Caco-2 (cell line): Measurements from ENCODE around the gene SSB. TPM values are rescaled to one million over a fixed set of nuclear protein-coding genes. Genes with fewer than 3 reads are reported as not detected.

Source experiments
- BruUV-seq: library from RNA; stranded (reverse); fragments of 400-500 nt; replicated peaks from 2 replicates; lab custom pipeline; 2021; lab: Mats Ljungman, UMichigan
- CTCF ChIA-PET: fragments of 300-600 bp; sonication (Branson Sonifier 250); formaldehyde crosslinking; loops from one replicate; lab custom pipeline; 2022; ENCODE audit warnings: antibody characterized with exemption; lab: Charles Lee
- POLR2A ChIA-PET: fragments of 300-600 bp; sonication (Branson Sonifier 250); formaldehyde crosslinking; loops from one replicate; lab custom pipeline; 2022; ENCODE audit warnings: antibody characterized with exemption; lab: Charles Lee
- DNase-seq, 2 experiments: peaks; one replicate each; pipeline versions ENCODE4 v3.0.0 to v3.0.0-alpha.2; 2020 to 2022
- H3K27me3 ChIP-seq: replicated peaks from 2 replicates; pipeline ENCODE4 v1.6.0; 2011; ENCODE audit warnings: low read length; ENCODE audit not compliant: control insufficient read depth, insufficient read depth
- H3K36me3 ChIP-seq: 2 replicates; pipeline ENCODE4 v1.5.1; 2011; ENCODE audit warnings: low read length; ENCODE audit not compliant: control insufficient read depth, insufficient read depth
- H3K4me1 ChIP-seq: fragments of 250-450 bp; sonication (Bioruptor Pico); 2 replicates; pipeline ENCODE4 v1.5.1; 2020; ENCODE audit warnings: mild to moderate bottlenecking
- H3K4me3 ChIP-seq: 2 replicates; pipeline ENCODE4 v1.5.1; 2011; ENCODE audit warnings: low read depth, mild to moderate bottlenecking, control low read depth, low read length
- H3K9me3 ChIP-seq: fragments of 250-450 bp; sonication (Bioruptor Pico); 2 replicates; pipeline ENCODE4 v1.5.1; 2020; ENCODE audit warnings: mild to moderate bottlenecking, moderate library complexity
- H3K27ac Mint-ChIP-seq: one replicate; pipeline ENCODE4 v1.8.0; 2022; ENCODE audit warnings: mixed read lengths; ENCODE audit not compliant: unreplicated experiment
- H3K27me3 Mint-ChIP-seq: one replicate; pipeline ENCODE4 v1.8.0; 2022; ENCODE audit warnings: mixed read lengths; ENCODE audit not compliant: insufficient read depth, unreplicated experiment
- H3K36me3 Mint-ChIP-seq: one replicate; pipeline ENCODE4 v1.8.0; 2022; ENCODE audit warnings: mild to moderate bottlenecking, mixed read lengths; ENCODE audit not compliant: insufficient read depth, unreplicated experiment
- H3K4me1 Mint-ChIP-seq: one replicate; pipeline ENCODE4 v1.8.0; 2022; ENCODE audit warnings: low read depth, mixed read lengths; ENCODE audit not compliant: unreplicated experiment
- H3K4me3 Mint-ChIP-seq: one replicate; pipeline ENCODE4 v1.8.0; 2022; ENCODE audit warnings: mild to moderate bottlenecking, moderate library complexity, mixed read lengths; ENCODE audit not compliant: unreplicated experiment
- H3K9me3 Mint-ChIP-seq: one replicate; pipeline ENCODE4 v1.8.0; 2022; ENCODE audit warnings: mixed read lengths; ENCODE audit not compliant: unreplicated experiment
- intact Hi-C: fragments of 100-400 bp; cut with micrococcal nuclease; formaldehyde crosslinking; loops from one replicate; pipeline ENCODE4 v1.10.0; 2022; ENCODE audit not compliant: unreplicated experiment
- total RNA-seq: library from RNA; stranded (reverse); gene quantifications from 2 replicates; pipeline ENCODE4 v1.2.3, GENCODE V29; 2022
- TF ChIP-seq, protein P1 (sequence below), 2 experiments: fragments of 200-600 bp in 1 of 2; IDR thresholded peaks; 1 replicate in 1 of 2; 2 replicates in 1 of 2; pipeline versions ENCODE4 v1.5.1 to v1.8.0; 2011 to 2022; ENCODE audit warnings: antibody characterized with exemption in 1 of 2, control low read depth in 1 of 2, inconsistent platforms in 1 of 2, low read depth in 1 of 2, low read length in 1 of 2, mild to moderate bottlenecking in 1 of 2, moderate library complexity in 1 of 2; ENCODE audit not compliant: insufficient read depth in 1 of 2, severe bottlenecking in 1 of 2, unreplicated experiment in 1 of 2

SSB gene
- total RNA-seq, 1 experiment from 2014 or later: 215 TPM

DNA sequence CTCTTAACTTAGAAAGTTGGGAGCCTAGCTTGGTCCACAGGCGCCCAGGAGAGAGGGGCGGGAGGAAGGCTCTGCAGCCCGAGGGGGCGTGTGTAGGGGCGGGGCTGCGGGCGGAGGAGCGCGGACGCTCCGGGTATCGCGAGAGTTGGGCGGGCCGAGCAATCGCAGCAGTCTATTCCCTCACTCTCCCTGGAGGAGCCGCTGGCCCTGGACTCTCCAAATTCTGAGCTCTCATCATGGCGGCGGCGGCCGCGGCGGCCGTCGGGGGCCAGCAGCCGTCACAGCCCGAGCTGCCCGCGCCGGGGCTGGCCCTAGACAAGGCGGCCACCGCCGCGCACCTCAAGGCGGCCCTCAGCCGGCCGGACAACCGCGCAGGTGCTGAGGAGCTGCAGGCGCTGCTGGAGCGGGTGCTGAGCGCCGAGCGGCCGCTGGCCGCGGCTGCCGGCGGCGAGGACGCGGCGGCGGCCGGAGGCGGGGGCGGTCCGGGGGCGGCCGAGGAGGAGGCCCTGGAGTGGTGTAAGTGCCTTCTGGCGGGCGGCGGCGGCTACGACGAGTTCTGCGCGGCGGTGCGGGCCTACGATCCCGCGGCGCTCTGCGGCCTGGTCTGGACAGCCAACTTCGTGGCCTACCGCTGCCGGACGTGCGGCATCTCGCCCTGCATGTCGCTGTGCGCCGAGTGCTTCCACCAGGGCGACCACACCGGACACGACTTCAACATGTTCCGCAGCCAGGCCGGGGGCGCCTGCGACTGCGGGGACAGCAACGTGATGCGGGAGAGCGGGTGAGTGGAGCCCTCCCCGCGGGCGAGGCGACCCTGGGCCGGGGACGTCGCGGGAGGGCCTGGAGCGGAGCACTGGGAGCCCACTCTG, 28.8 kb downstream of the SSB start, which contains the start of gene UBR3:
TSS of gene UBR3 (plus strand) at position 183 of the 869 bp plus-strand sequence. CDS start at position 237, 54 bp downstream.
- H3K27ac Mint-ChIP-seq: peak within 1 kb of the TSS; percentile 12

DNA sequence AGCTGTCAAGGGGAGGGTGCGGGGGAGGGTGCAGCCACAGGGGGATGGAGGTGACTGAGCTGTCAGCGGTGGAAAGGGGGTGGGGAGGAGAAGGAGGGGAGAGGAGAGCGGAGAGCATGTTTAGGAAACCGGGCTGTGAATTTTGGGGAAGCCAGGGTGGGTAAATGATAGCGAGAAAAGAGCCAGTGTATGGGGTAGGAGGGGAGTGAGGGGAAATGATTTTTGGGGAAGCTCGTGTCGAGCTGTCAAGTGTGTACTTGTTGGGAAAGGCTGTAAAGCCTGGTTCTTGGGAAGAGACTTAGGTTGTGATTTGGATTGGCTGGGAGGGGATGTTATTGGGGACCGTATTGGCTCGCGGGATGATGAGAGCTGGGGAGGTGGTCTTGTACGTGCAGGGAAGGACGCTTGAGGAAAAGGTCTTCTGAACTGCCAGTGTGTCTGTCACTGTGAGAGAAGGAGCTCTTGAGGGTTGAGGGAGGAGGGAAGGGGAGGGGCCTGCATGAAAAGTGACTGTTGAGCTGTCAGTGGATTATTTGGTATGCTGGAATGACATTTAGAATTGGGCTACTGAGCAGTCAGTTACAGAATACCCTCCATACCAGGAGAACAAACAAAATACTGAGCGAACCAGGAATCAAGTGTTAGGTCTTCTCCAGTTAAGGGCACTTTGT, 29.6 kb downstream of the SSB start:
- no peaks in the 10 kb centered on the region for H3K27me3 ChIP-seq
- H3K4me3 Mint-ChIP-seq: peak overlapping the region; percentile 92
- H3K4me1 ChIP-seq: peaks cover 4% of the 10 kb centered on the region
- POLR2A ChIA-PET: interaction anchor here (1.0 kb wide), 2 partner anchors 9 to 114 kb away, joined by 3 read pairs; no protein-coding TSS in a partner anchor
- peaks cover 23% of the 10 kb centered on the region for H3K36me3 Mint-ChIP-seq
- BruUV-seq: no TSS peak
- H3K27ac Mint-ChIP-seq: peak overlapping the region; percentile 12
- CTCF ChIA-PET: interaction anchor here (0.8 to 1.0 kb wide), 2 partner anchors 49 to 100 kb away, joined by 5 to 7 read pairs; no protein-coding TSS in a partner anchor
- H3K9me3 ChIP-seq: no peaks in the 10 kb centered on the region
- intact Hi-C loops: loop anchor here (5.0 kb wide), 1 partner anchor 64 kb away; no protein-coding TSS in a partner anchor
- H3K27me3 Mint-ChIP-seq: no peaks in the 10 kb centered on the region
- peak overlapping the region; percentile 70 for H3K4me3 ChIP-seq
- peaks cover 19% of the 10 kb centered on the region for H3K4me1 Mint-ChIP-seq
- TF ChIP-seq, protein P1, sequence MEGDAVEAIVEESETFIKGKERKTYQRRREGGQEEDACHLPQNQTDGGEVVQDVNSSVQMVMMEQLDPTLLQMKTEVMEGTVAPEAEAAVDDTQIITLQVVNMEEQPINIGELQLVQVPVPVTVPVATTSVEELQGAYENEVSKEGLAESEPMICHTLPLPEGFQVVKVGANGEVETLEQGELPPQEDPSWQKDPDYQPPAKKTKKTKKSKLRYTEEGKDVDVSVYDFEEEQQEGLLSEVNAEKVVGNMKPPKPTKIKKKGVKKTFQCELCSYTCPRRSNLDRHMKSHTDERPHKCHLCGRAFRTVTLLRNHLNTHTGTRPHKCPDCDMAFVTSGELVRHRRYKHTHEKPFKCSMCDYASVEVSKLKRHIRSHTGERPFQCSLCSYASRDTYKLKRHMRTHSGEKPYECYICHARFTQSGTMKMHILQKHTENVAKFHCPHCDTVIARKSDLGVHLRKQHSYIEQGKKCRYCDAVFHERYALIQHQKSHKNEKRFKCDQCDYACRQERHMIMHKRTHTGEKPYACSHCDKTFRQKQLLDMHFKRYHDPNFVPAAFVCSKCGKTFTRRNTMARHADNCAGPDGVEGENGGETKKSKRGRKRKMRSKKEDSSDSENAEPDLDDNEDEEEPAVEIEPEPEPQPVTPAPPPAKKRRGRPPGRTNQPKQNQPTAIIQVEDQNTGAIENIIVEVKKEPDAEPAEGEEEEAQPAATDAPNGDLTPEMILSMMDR (IDR thresholded peaks at IDR 0.05; ENCODE audit: insufficient read depth in 1 of 2, low read depth in 1 of 2, low read length in 1 of 2, severe bottlenecking in 1 of 2, unreplicated experiment in 1 of 2): no peak
- H3K36me3 ChIP-seq: no peaks in the 10 kb centered on the region
- no peaks in the 10 kb centered on the region for H3K9me3 Mint-ChIP-seq
- peak; percentile 46 to 51 for DNase-seq

More for the DNA sequence above, 28.8 kb downstream of the SSB start, which contains the start of gene UBR3:
- peak; percentile 94 to 96 for DNase-seq
- Mint-ChIP-seq H3K27me3 (no peaks in the 10 kb centered on the region), H3K36me3 (peaks cover 31% of the 10 kb centered on the region), H3K4me1 (peaks cover 19% of the 10 kb centered on the region), H3K9me3 (no peaks in the 10 kb centered on the region), H3K4me3 (peak within 1 kb of the TSS; percentile 92)
- H3K36me3 ChIP-seq: no peaks in the 10 kb centered on the region
- H3K9me3 ChIP-seq: no peaks in the 10 kb centered on the region
- no peaks in the 10 kb centered on the region for H3K27me3 ChIP-seq
- H3K4me1 ChIP-seq: peaks cover 4% of the 10 kb centered on the region
- intact Hi-C loops: loop anchor here (5.0 kb wide), 1 partner anchor 65 kb away; no protein-coding TSS in a partner anchor
- TF ChIP-seq, protein P1 (IDR thresholded peaks at IDR 0.05; ENCODE audit: insufficient read depth in 1 of 2, low read depth in 1 of 2, low read length in 1 of 2, severe bottlenecking in 1 of 2, unreplicated experiment in 1 of 2): no peak
- peak within 1 kb of the TSS; percentile 70 for H3K4me3 ChIP-seq
- ChIA-PET CTCF (interaction anchor here (0.5 to 1.3 kb wide), 6 partner anchors 50 to 375 kb away, joined by 3 to 14 read pairs (median 6); partner anchors contain the start of gene BBS5), POLR2A (interaction anchor here (0.6 to 1.1 kb wide), 5 partner anchors 8 to 318 kb away, joined by 3 to 6 read pairs (median 3); no protein-coding TSS in a partner anchor)
- no TSS peak for BruUV-seq

DNA sequence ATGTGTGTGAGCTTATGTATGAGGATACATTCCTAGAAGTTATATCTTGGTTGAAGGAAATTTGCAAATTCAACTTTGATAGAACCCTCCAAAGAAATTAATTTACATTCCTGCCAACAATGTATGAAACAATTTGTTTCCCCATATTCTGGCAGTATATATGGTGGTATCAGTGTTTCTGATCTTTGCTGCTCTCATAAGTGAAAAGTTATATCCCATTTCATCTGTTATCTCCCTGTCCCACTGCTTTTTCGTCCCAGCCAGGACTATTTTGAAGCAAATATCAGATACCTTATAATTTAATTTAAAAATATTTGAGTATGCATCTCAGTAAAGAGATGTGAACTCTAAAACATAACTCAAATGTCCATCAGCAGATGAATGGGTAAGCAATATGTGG, 35.7 kb downstream of the SSB start:
- H3K4me1 Mint-ChIP-seq: peaks cover 6% of the 10 kb centered on the region
- intact Hi-C loops: no loop called here
- no peaks in the 10 kb centered on the region for H3K27me3 ChIP-seq
- H3K4me3 Mint-ChIP-seq: no peak overlapping the region
- DNase-seq: no peak
- no peaks in the 10 kb centered on the region for H3K9me3 Mint-ChIP-seq
- H3K27me3 Mint-ChIP-seq: no peaks in the 10 kb centered on the region
- TF ChIP-seq, protein P1 (IDR thresholded peaks at IDR 0.05; ENCODE audit: insufficient read depth in 1 of 2, low read depth in 1 of 2, low read length in 1 of 2, severe bottlenecking in 1 of 2, unreplicated experiment in 1 of 2): no peak
- no peak overlapping the region for H3K27ac Mint-ChIP-seq
- no peaks in the 10 kb centered on the region for H3K4me1 ChIP-seq
- ChIA-PET CTCF (no interaction called here), POLR2A (no interaction called here)
- no peak overlapping the region for H3K4me3 ChIP-seq
- peaks cover 9% of the 10 kb centered on the region for H3K36me3 Mint-ChIP-seq
- H3K36me3 ChIP-seq: no peaks in the 10 kb centered on the region
- H3K9me3 ChIP-seq: no peaks in the 10 kb centered on the region
- BruUV-seq: no TSS peak
